Fibroblast of lung (primary cell): ENCODE data around the gene NME7. TPM values are rescaled to one million over a fixed set of nuclear protein-coding genes. Genes with fewer than 3 reads are reported as not detected.

Source experiments
- DNase-seq, 2 donors: peaks; one replicate each; pipeline versions ENCODE4 v3.0.0 to v3.0.0-alpha.2; 2010; ENCODE audit warnings: low read depth in 2 of 2
- H2AFZ ChIP-seq: 2 replicates; pipeline ENCODE4 v1.5.1; 2012; ENCODE audit warnings: low read length, control low read depth, inconsistent platforms
- H3K27ac ChIP-seq: 2 replicates; pipeline ENCODE4 v1.5.1; 2011; ENCODE audit warnings: low read length, control low read depth; ENCODE audit not compliant: insufficient read depth
- H3K27me3 ChIP-seq: 2 replicates; pipeline ENCODE4 v1.5.1; 2011; ENCODE audit warnings: mild to moderate bottlenecking, low read length; ENCODE audit not compliant: control insufficient read depth, insufficient read depth
- H3K36me3 ChIP-seq: 2 replicates; pipeline ENCODE4 v1.5.1; 2011; ENCODE audit warnings: low read length; ENCODE audit not compliant: control insufficient read depth, insufficient read depth
- H3K4me1 ChIP-seq: 2 replicates; pipeline ENCODE4 v1.5.1; 2011; ENCODE audit warnings: low read length; ENCODE audit not compliant: control insufficient read depth, insufficient read depth; ENCODE audit errors: extremely low read depth
- H3K4me2 ChIP-seq: 2 replicates; pipeline ENCODE4 v1.5.1; 2011; ENCODE audit warnings: low read length, control low read depth; ENCODE audit not compliant: insufficient read depth; ENCODE audit errors: extremely low read depth
- H3K4me3 ChIP-seq, 4 experiments: fragments of 200-600 bp in 1 of 4; sonication (generic) in 1 of 4; replicated peaks in 1 of 4; 2 replicates each; pipeline ENCODE4 v1.5.1; 2011 to 2016; ENCODE audit warnings: low read length in 4 of 4, low read depth in 3 of 4, mild to moderate bottlenecking in 3 of 4, control low read depth in 2 of 4, inconsistent platforms in 1 of 4, mixed read lengths in 1 of 4; ENCODE audit not compliant: insufficient read depth in 1 of 4; ENCODE audit errors: control extremely low read depth in 1 of 4
- H3K79me2 ChIP-seq: 2 replicates; pipeline ENCODE4 v1.5.1; 2012; ENCODE audit warnings: mild to moderate bottlenecking, low read length, inconsistent platforms; ENCODE audit not compliant: control insufficient read depth, insufficient read depth
- H3K9ac ChIP-seq: 2 replicates; pipeline ENCODE4 v1.5.1; 2011; ENCODE audit warnings: mild to moderate bottlenecking, low read length, control low read depth; ENCODE audit not compliant: insufficient read depth
- H3K9me3 ChIP-seq: 2 replicates; pipeline ENCODE4 v1.5.1; 2012; ENCODE audit warnings: low read depth, low read length; ENCODE audit not compliant: control insufficient read depth, insufficient read depth
- H4K20me1 ChIP-seq: 2 replicates; pipeline ENCODE4 v1.5.1; 2011; ENCODE audit warnings: low read length; ENCODE audit not compliant: control insufficient read depth, insufficient read depth; ENCODE audit errors: extremely low read depth
- CTCF ChIP-seq, 2 donors: IDR thresholded peaks in 1 of 2; conservative IDR thresholded peaks in 1 of 2; 1 replicate in 1 of 2; 2 replicates in 1 of 2; pipeline ENCODE4 v1.5.1; 2011 to 2012; ENCODE audit warnings: low read length in 2 of 2, control low read depth in 1 of 2, inconsistent platforms in 1 of 2, low read depth in 1 of 2, mild to moderate bottlenecking in 1 of 2
- EZH2 ChIP-seq: IDR thresholded peaks from 2 replicates; pipeline ENCODE4 v1.5.1; 2012; ENCODE audit warnings: low read length, control low read depth, mild to moderate bottlenecking; ENCODE audit errors: missing control alignments
- polyA plus RNA-seq, 2 donors: library from polyadenylated mRNA; depleted of rRNA in 1 of 2; stranded (reverse) in 1 of 2; unstranded in 1 of 2; fragments of >200 nt; gene quantifications; 2 replicates each; pipeline ENCODE4 v1.2.1, GENCODE V29; 2011 to 2012; ENCODE audit warnings: missing spikeins in 1 of 2
- total RNA-seq: library from RNA; depleted of rRNA; stranded (reverse); fragments of >200 nt; gene quantifications from 2 replicates; pipeline ENCODE4 v1.2.1, GENCODE V29; 2014

The NME7 gene
- total and polyA plus RNA-seq, 2 donors (not counting 1 experiment from before 2014, with no cell fraction given) = 21.0 to 30.8 TPM

GRCh38 chr1:169106921-169107602, 260.5 kb downstream of the NME7 start:
- DNase-seq = peak in 1 of 2 donors; percentile 40
- peaks cover 23% of the 10 kb centered on the region for H3K4me1 ChIP-seq
- H3K27ac ChIP-seq = peak overlapping the region; percentile 94
- no peaks in the 10 kb centered on the region for H3K27me3 ChIP-seq
- H3K36me3 ChIP-seq = no peaks in the 10 kb centered on the region
- peak overlapping the region; percentile 86 to 91 (median 90) for H3K4me3 ChIP-seq
- TF ChIP-seq EZH2 (no peak), CTCF (conservative IDR thresholded peaks at IDR 0.05 in 1 of 2, IDR thresholded peaks at IDR 0.05 in 1 of 2; ENCODE audit: low read depth in 1 of 2, low read length in 2 of 2) (no peak)
- H3K79me2 ChIP-seq = peaks cover 51% of the 10 kb centered on the region
- H2AFZ ChIP-seq = peak overlapping the region; percentile 81
- no peaks in the 10 kb centered on the region for H3K9me3 ChIP-seq
- no peaks in the 10 kb centered on the region for H4K20me1 ChIP-seq
- H3K4me2 ChIP-seq = peak overlapping the region; percentile 97
- peak overlapping the region; percentile 90 for H3K9ac ChIP-seq

- Histone ChIP-seq H3K9me3 (no peaks in the 10 kb centered on the region), H3K4me3 (peak within 1 kb of the TSS; percentile 86 to 91 (median 90)), H3K4me1 (peaks cover 22% of the 10 kb centered on the region), H3K4me2 (peak within 1 kb of the TSS; percentile 97), H3K79me2 (peaks cover 45% of the 10 kb centered on the region), H3K36me3 (no peaks in the 10 kb centered on the region), H3K9ac (peak within 1 kb of the TSS; percentile 90), H2AFZ (peak within 1 kb of the TSS; percentile 81), H4K20me1 (no peaks in the 10 kb centered on the region), H3K27ac (peak within 1 kb of the TSS; percentile 94), H3K27me3 (no peaks in the 10 kb centered on the region)
- peak; percentile 74 to 78 for DNase-seq
- peak; percentile 9 to 45 for TF ChIP-seq CTCF (conservative IDR thresholded peaks at IDR 0.05 in 1 of 2, IDR thresholded peaks at IDR 0.05 in 1 of 2; ENCODE audit: low read depth in 1 of 2, low read length in 2 of 2)
- no peak for TF ChIP-seq EZH2
Measured at GRCh38 chr1:169106095-169106920, 261.3 kb downstream of the NME7 start, which contains the start of gene ATP1B1. Gene ATP1B1 (plus strand): TSS chr1:169106690. CDS start chr1:169106830, 140 bp downstream.

DNA sequence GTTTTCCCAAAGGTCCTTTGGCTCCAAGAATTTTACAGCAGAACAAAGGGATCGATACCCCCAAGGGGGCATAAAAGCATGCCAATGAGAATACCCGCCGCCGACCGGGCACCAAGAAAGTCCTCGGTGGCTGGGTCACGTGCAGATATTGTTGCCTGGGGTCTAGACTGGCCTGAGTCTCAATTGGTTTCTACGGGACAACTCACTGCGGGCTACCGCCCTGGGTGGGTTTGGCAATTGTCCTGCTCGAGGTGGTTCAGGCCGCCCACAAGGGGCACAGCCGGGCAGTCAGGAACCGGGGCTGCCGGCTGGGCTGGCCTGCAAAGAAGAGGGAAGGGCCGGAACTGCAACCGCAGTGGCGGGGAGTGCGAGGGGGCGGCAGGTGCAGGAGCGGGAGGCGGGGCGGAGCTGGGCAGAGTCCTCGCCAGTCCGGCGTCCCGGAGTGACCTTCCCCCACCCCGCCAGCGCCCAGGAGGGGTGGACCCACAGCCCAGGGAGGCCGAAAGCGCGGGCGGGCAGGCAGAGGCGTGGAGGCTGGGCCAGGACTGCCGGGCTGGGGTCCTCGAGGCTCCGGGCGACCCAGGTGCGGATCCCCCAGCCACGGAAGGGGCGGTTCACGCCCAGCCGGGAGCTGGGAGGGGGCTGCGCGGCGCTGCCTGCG, 262.0 kb downstream of the NME7 start:
- Histone ChIP-seq H3K4me3 (peak overlapping the region in 3 of 4 experiments; percentile 64 to 86 (median 75)), H3K9ac (peak overlapping the region; percentile 67), H3K4me2 (peak overlapping the region; percentile 83), H3K79me2 (peaks cover 39% of the 10 kb centered on the region), H3K36me3 (no peaks in the 10 kb centered on the region), H2AFZ (peak overlapping the region; percentile 55), H3K9me3 (no peaks in the 10 kb centered on the region), H3K27ac (no peak overlapping the region), H4K20me1 (no peaks in the 10 kb centered on the region), H3K27me3 (no peaks in the 10 kb centered on the region), H3K4me1 (peaks cover 22% of the 10 kb centered on the region)
- no peak for TF ChIP-seq CTCF (conservative IDR thresholded peaks at IDR 0.05 in 1 of 2, IDR thresholded peaks at IDR 0.05 in 1 of 2; ENCODE audit: low read depth in 1 of 2, low read length in 2 of 2)
- no peak for TF ChIP-seq EZH2
- DNase-seq = peak in 1 of 2 donors; percentile 61
